ENCODE results near the gene ZNF700. TPM values are rescaled to one million over a fixed set of nuclear protein-coding genes. Genes with fewer than 3 reads are reported as not detected.
"Not testable (repeated sequence)": the region's sequence is repeated elsewhere in the genome, so short reads cannot be mapped to it uniquely, and the experiment has no call there.

The ZNF700 gene
- 18.9 and 20.1 TPM in 2 replicates for total RNA-seq

DNA sequence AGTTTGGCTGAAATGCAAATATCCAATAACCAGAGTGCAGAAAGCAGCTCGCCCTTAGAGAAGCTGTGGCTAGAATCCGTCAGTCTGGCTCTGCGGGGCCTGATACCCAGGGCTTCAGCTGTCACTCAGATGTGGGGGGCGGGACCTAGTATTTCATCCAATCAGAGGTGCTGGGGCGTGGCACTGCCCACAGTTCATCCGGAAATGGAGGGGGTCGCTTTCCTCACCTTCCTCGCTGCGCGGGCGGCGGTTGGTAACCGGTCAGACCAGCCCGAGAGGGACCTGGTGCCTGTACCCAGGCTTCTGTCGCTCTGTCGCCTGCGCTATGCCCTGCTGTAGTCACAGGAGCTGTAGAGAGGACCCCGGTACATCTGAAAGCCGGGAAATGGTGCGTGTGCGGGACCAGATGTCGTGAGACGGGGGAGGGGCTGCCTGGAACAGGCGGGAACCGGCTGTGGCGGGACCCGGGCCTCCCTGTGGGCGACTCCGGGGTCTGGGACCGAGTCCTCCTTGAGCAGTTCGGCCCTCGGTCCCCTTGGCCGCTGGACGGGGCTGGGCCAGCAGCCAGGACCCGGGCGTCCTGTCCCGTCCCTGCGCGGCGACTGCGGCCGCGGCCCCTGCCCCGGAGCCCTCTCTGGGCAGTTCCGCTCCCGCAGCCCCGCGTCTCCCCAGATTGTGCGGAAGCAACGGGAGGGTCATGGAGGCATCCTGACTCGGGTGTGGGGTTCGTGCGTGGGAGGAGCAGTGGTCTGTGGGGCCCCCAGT, at the start of gene ZNF700:
ZNF700 (plus strand) TSS at position 222 of the 765 bp plus-strand sequence; CDS start at position 326, 104 bp downstream.
- intact Hi-C loops (cut with micrococcal nuclease), result loop anchor here (1.0 to 10.0 kb wide), 7 partner anchors 40 to 742 kb away; partner anchors contain the start of genes MAN2B1, WDR83, ZNF20 and ZNF491

DNA sequence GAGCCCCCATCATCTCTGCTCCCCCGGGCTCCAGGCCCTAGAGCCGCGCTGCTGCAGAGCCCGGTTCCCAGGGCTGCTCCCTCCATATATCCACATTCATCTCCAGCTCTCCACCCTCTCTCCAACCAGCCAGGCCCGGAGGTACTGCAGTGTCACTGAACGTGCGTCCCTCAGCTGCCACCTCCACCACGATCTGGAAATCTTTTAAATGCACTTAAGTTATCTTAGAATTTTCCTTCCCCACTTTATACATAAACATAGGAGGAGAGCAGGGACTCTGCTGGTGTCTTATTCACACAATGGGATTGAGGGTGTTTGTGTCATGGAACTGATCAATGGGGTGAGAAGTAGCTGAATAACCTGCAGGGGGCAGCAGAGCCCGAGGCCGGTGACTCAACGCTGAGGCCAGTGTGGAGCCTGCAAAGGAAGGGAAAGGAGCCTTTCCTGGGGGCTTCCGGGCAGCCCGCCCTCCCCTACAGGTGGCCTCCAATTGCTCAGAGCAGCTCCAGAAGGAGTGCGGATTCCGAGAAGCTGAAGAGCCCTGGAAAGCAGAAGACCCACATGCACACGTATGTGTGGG, 45.1 kb upstream of the ZNF700 start:
- intact Hi-C loops (cut with micrococcal nuclease), result loop anchor here (5.0 kb wide), 1 partner anchor 82 kb away; the partner anchor contains the start of gene ZNF491

DNA sequence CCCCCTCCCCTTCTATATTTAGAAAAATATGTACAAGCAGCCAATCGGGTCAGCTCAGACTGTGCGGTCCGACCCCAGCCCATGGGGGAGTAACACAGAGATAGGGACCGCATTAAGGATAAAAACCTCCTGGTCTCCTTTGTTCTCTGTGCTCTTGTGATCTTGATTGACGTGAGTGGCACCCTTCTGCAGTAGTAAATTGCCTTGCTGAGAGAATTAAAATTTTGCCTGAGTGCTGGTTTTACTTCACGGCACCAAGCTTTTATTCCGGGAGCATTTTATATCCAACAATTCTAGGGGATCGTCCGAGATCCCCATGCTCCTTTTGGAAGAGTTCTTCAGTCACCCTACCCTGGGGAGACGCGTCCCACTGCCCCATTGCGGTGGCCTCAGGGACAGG, 44.3 kb upstream of the ZNF700 start:
- intact Hi-C loops (cut with micrococcal nuclease), result loop anchor here (5.0 kb wide), 1 partner anchor 83 kb away; the partner anchor contains the start of gene ZNF491

DNA sequence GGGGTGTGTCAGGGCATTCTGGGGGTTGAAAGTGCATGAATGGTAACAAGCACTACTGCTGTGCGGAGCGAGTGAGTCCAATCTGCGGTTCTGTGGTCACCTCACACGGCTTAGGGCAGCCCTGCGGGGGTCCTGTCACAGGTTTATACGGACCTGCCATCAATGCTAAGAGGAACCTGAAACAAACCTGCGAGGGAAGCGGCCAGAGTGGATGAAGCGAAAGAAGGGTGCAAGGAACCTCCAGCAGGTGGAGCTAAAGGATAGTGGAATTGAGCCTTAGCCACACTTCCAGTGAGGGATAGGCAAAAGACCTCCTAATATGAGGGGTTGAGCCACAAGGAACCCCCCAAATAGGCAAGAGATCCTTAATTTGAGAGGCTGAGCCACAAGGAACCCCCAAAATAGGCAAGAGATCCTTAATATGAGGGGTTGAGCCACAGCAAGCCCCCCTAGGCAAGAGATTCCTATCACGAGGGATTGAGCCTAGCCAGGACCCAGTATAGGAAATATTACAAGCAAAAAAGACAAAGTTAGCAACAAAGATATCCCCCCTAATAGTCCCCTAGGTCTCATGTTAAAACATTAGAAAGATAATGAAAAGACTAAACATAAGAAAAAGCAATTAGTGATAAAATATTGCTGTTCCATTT, 43.6 kb upstream of the ZNF700 start:
- intact Hi-C loops (cut with micrococcal nuclease), result loop anchor here (1.0 to 5.0 kb wide), 3 partner anchors 84 to 260 kb away; partner anchors contain the start of gene ZNF491

DNA sequence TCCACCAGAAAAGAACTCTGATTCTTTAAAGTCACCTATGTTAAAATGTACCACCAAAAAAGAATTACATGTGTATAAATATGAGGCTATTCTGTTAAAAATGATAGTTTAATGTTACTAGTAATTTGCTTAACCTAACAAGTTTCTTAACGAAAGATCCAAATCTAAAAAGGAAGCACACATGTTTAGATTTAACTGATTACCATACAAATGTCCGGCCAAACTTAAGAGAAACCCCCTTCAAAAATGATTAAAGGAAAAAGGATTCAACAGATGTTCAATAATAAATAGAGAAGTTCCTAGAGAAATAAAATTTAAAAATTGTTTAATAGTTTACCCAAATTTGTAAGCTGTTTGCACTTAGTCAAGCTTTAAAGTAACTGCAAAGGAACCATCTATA, 42.3 kb upstream of the ZNF700 start:
- intact Hi-C loops (cut with micrococcal nuclease), result loop anchor here (5.0 kb wide), 1 partner anchor 85 kb away; the partner anchor contains the start of gene ZNF491

DNA sequence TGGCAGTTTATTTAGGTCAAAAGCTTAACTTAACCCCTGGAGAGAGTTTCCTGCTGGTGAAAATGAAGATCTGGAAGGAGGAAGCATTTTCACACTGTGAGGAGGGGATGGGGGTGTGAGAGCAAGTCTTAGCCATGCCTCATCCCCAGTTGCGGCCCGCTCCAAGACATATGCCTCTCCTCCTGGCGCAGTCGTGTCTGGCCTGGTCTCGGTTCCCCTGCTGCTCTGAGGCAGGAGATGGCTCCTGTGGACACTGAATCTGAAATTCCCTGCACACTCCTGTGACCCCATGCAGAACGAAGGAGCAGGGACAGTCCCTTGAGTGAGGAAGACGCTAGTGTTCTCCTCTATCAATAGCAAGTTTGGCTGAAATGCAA, 37.7 kb upstream of the ZNF700 start:
- intact Hi-C loops (cut with micrococcal nuclease), result no loop called here

DNA sequence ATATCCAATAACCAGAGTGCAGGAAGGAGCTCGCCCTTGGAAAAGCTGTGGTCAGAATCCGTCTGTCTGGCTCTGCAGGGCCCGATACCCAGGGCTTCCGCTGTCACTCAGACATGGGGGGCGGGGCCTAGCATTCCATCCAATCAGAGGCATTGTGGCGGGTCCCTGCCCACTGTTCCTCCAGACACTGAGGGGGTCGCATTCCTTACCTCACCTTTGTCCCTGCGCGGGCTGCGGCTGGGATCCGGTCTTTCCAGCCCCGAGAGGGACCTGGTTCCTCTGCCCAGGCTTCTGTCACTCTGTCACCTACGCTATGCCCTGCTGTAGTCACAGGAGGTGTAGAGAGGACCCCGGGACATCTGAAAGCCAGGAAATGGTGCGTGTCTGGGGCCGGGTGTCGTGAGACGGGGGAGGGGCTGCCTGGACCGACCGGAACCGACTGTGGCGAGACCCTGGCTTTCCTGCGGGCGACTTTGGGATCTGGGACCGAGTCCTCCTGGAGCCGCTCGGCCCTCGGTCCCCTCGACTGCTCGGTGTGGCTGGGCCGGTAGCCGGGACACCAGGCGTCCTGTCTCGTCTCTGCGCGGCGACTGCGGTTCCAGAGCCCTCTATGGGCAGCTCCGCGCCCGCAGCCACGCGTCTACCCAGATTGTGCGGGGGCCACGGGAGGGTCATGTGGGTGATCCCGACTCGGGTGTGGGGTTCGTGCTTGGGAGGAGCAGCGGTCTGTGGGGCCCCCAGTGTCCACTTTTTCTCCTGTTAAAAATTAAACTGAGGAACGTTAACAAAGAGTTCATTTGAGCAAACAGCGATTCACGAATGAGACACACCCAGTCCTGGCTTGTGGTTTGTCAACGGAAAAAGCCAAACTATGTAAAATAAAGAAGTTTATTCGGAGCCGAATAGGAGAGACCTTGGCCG, 37.0 kb upstream of the ZNF700 start, which contains the start of gene ZNF69:
ZNF69 (plus strand) TSS at position 172 of the 921 bp plus-strand sequence; CDS start at position 314, 142 bp downstream.
- intact Hi-C loops (cut with micrococcal nuclease), result no loop called here

DNA sequence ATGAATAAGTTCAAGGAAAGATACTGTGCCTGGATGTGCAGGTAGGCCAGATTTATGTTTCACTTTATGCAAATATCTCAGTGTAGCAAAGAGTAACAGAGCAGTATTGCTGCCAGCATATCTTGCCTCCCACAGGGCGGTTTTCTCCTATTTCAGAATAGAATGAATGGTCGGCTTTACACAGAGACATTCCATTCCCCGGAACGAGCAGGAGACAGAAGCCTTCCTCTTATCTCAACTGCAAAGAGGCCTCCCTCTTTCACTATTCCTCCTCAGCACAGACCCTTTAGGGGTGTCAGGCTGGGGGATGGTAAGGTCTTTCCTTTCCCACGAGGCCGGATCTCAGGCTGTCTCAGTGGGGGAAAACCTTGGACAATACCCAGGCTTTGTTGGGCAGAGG, 35.0 kb upstream of the ZNF700 start:
- intact Hi-C loops (cut with micrococcal nuclease), result not testable (repeated sequence)

DNA sequence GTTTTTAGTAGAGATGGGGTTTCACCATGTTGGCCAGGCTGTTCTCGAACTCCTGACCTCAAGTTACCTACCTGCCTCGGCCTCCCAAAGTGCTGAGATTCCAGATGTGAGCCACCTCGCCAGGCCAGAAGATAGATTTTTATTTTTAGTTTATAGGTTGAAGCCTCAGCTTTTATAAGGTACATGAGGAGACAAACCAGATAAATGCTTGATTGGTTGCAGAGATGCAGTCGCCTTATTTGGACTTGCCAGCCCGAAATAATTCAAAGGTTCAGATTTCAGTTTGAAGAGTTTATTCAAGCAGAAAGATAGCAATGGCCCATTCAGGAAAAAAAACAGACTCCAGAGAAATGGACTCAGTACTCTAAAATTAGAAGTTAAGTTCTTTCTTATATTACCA, 34.3 kb upstream of the ZNF700 start:
- intact Hi-C loops (cut with micrococcal nuclease), result no loop called here

DNA sequence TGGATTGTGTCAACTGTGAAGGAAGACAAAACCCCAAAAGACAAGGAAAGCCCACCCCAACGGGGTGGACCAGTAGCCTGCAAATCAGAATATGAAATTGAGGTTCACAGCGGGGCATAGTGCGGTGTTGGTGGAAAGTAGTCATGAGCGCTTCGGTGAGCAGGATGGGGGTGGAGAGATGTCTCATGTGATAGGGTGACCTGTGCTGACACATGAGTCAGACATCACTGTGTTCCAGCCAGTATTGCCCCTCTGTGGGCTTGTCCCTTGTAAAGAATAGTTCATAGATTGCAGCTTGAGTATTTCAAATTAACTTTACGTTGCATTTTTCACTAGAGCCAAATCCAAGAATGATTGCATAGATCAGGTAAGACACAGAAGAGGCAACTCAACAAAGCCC, 30.1 kb upstream of the ZNF700 start:
- intact Hi-C loops (cut with micrococcal nuclease), result no loop called here

DNA sequence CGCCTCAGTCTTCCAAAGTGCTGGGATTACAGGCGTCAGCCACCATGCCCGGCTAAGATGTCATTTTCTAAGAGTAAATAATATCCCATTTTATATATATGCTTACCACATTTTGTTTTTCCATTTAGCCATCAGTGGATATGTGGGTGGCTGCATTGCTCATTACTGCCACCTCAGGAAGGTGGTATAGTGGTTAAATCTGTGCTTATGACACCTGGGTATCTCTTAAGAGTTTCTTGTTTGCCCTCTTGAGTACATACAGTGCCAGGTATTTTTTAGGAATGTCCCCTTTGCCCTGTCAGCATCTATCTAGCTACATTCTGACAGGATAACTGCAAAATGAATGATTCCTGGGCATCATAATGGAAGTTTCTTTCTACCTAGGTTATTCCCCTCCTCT, 22.7 kb upstream of the ZNF700 start:
- intact Hi-C loops (cut with micrococcal nuclease), result no loop called here

DNA sequence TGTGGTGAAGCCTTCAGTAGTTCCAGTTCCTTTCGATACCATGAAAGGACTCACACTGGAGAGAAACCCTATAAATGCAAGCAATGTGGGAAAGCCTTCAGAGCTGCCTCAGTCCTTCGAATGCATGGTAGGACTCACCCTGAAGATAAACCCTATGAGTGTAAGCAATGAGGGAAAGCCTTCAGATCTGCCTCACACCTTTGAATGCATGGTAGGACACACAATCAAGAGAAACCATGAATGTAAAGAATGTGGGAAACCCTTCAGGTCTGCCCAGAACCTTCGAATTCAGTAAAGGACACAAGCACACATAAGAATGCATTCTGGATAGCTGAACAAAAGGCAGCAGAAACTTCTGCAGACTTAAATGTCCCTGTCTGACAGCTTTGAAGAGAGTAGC, 19.0 kb upstream of the ZNF700 start:
- intact Hi-C loops (cut with micrococcal nuclease), result no loop called here

DNA sequence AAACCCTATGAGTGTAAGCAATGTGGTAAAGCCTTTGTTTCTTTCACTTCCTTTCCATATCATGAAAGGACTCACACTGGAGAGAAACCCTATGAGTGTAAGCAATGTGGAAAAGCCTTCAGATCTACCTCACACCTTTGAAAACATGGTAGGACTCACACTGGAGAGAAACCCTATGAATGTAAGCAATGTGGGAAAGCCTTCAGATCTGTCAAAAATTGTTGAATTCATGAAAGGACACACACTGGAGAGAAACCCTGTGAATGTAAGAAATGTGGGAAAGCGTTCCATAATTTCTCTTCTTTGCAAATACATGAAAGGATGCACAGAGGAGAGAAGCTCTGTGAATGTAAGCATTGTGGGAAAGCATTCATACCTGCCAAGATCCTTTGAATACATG, 13.0 kb upstream of the ZNF700 start:
- intact Hi-C loops (cut with micrococcal nuclease), result not testable (repeated sequence)

DNA sequence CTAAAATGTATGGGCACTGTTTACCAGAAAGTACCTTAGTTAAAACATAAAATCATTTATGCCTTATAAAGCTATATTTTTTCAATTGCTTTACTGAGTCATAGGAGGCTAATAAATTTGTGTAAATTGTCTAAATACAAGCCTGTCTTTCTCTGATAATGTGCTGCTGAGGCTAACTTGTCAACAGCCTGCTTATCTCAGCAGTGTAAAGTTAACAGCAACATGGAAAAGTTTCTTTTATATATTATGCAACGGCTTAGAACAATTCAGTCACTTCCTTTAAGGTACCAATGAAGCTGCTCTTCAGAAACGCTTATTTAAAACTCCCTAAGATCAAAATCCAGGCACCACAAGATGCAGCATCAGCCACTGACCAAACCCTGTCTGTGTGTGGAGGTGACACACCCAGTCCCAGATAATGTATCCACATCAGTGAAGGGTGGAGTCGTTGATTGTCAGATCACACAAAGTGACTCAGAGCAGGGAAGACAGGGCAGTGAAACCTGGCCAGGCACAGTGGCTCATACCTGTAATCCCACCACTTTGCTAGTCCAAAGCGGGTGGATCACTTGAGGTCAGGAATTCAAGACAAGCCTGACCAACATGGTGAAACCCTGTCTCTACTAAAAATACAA, 10.4 kb upstream of the ZNF700 start:
- intact Hi-C loops (cut with micrococcal nuclease), result not testable (repeated sequence)

DNA sequence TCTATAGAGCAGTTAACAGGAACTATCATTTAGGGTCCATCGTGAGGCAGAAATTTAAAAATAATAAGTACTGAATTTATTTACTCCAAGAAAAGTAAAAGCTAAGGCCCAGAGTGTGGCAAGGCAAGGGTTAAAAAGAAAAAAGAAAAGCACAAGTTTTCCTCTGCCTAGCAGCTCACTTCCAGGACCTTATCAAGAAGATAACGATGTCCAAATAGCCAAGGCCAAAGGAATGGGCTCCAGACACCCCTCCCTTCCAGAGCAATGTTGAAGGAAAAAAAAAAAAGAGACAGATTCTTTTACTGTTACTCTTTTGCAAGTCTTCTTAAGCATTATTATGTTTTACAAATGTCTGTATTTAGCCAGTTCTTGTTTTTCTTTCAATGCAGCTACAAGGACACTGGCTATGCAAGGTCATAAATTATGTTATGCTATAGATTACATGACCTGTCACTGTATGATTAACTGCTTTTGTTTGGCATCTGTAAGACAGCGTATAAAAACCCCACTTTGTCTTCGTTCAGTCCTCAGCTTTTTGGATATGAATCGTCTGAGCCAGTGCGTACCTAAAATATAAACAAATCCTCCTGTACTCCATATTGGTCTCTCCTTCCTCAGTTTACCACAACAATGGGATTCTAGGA, 2.9 kb upstream of the ZNF700 start:
- intact Hi-C loops (cut with micrococcal nuclease), result loop anchor here (5.0 to 10.0 kb wide), 4 partner anchors 127 to 745 kb away; partner anchors contain the start of genes MAN2B1, WDR83 and ZNF491

DNA sequence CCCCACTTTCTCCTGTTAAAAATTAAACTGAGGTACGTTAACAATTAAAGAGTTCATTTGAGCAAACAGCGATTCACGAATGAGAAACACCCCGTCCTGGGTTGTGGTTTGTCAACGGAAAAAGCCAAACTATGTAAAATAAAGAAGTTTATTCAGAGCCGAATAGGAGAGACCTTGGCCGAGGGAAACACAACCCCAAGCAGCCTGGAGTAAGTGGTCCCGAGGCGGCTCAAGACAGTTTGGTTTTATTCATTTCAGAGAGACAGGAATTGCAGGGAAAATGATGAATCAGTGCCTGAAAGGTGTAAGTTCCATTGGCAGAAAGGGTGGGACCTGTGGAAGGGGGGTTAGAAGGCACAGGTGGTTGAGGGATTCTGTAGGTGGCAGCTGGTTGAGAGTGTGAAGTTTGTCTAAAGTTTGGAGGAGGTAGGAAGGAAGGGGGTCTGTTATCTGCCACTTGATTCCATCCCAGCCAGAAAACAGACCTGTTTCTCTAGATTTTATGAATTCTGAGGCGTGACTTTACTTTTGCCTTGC, 812 bp downstream of the ZNF700 start:
- intact Hi-C loops (cut with micrococcal nuclease), result loop anchor here (1.0 to 10.0 kb wide), 3 partner anchors 39 to 215 kb away; partner anchors contain the start of genes ZNF20, ZNF491 and ZNF763

DNA sequence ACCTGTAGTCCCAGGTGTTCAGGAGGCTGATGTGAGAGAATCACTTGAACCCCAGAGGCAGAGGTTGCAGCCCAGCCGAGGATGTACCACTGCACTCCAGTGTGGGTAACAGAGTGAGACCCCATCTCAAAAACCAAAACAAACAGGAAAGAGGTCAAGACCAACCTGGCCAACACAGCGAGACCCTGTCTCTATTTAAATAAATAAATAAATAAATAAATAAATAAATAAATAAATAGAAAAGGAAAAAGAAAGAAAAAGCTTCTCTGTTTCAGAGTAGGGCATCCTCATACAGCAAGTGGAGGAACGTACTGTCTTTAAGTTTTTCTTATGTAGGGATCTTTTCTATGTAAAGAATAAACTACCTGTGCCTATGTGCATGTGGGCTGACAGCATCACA, 2.3 kb downstream of the ZNF700 start:
- intact Hi-C loops (cut with micrococcal nuclease), result loop anchor here (10.0 kb wide), 1 partner anchor 132 kb away; the partner anchor contains the start of gene ZNF491

DNA sequence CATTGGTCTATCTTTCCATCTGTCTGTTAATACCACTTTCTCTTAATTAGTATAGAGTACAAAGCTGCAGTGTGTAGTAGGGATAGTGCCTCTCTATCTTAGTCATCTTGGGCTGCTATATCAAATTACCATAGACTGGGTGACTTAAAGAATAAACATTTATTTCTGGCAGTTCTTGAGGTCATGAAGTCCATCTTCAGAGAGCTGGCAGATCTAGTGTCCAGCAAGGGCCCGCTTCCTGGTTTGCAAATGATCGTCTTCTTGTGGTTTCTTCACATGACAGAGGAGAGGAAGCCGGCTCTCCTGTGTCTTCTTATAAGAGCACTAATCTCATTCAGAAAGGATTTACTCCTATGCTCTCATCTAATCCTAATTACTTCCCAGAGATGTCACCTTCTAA, 6.1 kb downstream of the ZNF700 start:
- intact Hi-C loops (cut with micrococcal nuclease), result no loop called here

DNA sequence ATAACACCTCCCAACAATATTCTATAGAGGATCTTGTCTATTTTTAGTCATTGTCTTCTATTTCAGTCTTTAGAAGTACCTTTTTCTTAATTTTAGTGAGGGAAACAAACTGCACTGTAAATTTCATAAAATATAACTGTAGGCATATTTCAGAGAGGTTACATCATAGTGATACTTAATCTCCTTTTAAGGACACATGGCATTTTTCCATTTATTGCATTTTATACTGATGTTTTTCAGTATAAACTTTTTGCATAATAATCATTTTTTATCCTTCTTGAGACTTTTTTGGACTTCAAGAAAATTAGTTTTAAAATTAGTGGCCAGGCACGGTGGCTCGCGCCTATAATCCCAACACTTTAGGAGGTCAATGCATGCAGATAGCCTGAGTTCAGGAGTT, 6.6 kb downstream of the ZNF700 start:
- intact Hi-C loops (cut with micrococcal nuclease), result no loop called here
